Liver (tissue), 9 donors: ENCODE results near the gene MRPL54. TPM values are rescaled to one million over a fixed set of nuclear protein-coding genes. Genes with fewer than 3 reads are reported as not detected.
A peak's percentile ranks its signal among the peaks of the same experiment; 100 is the strongest.

Experiments
- DNase-seq: peaks from one replicate; pipeline ENCODE4 v3.0.0-alpha.2; 2017; ENCODE audit warnings: low spot score
- H3K27ac ChIP-seq, 2 donors: one replicate each; pipeline ENCODE4 v1.7.0; 2013; ENCODE audit warnings: inconsistent platforms in 2 of 2, low read length in 2 of 2, control low read depth in 1 of 2, low read depth in 1 of 2, mild to moderate bottlenecking in 1 of 2
- H3K27me3 ChIP-seq, 4 donors: one replicate each; pipeline versions ENCODE4 v1.6.1 to v1.7.0; 2013; ENCODE audit warnings: low read length in 3 of 4, inconsistent platforms in 1 of 4, mild to moderate bottlenecking in 1 of 4, moderate library complexity in 1 of 4; ENCODE audit not compliant: control insufficient read depth in 4 of 4, insufficient read depth in 4 of 4
- H3K36me3 ChIP-seq, 4 donors: one replicate each; pipeline versions ENCODE4 v1.6.1 to v1.7.0; 2013; ENCODE audit warnings: low read length in 3 of 4, mild to moderate bottlenecking in 3 of 4, low read depth in 1 of 4, moderate library complexity in 1 of 4; ENCODE audit not compliant: control insufficient read depth in 4 of 4, insufficient read depth in 3 of 4
- H3K4me1 ChIP-seq, 4 donors: one replicate each; pipeline versions ENCODE4 v1.6.1 to v1.7.0; 2013; ENCODE audit warnings: low read length in 3 of 4, mild to moderate bottlenecking in 3 of 4, moderate library complexity in 1 of 4; ENCODE audit not compliant: control insufficient read depth in 4 of 4, insufficient read depth in 4 of 4
- H3K4me3 ChIP-seq, 3 donors: one replicate each; pipeline versions ENCODE4 v1.6.1 to v1.7.0; 2013; ENCODE audit warnings: low read length in 3 of 3, control low read depth in 1 of 3, low read depth in 1 of 3, mild to moderate bottlenecking in 1 of 3
- H3K9ac ChIP-seq, 2 donors: one replicate each; pipeline ENCODE4 v1.7.0; 2013; ENCODE audit warnings: low read length in 2 of 2, mild to moderate bottlenecking in 2 of 2, moderate library complexity in 2 of 2, control low read depth in 1 of 2, low read depth in 1 of 2
- H3K9me3 ChIP-seq, 4 donors: one replicate each; pipeline versions ENCODE4 v1.6.1 to v1.7.0; 2013; ENCODE audit warnings: low read length in 3 of 4; ENCODE audit not compliant: control insufficient read depth in 4 of 4
- EGR1 ChIP-seq, 2 donors: IDR thresholded peaks; 2 replicates each; pipeline ENCODE4 v1.6.1; 2016 to 2018; ENCODE audit warnings: antibody characterized with exemption in 2 of 2, low read depth in 2 of 2
- FOXA2 ChIP-seq: IDR thresholded peaks from 2 replicates; pipeline ENCODE4 v1.6.1; 2016; ENCODE audit warnings: antibody characterized with exemption
- GABPA ChIP-seq, 2 donors: IDR thresholded peaks in 1 of 2; conservative IDR thresholded peaks in 1 of 2; 2 replicates each; pipeline ENCODE4 v1.6.1; 2016; ENCODE audit warnings: antibody characterized with exemption in 2 of 2, mild to moderate bottlenecking in 1 of 2, moderate library complexity in 1 of 2
- HNF4A ChIP-seq, 2 donors: conservative IDR thresholded peaks; 2 replicates each; pipeline ENCODE4 v1.6.1; 2016; ENCODE audit warnings: antibody characterized with exemption in 2 of 2, mild to moderate bottlenecking in 2 of 2
- HNF4G ChIP-seq: IDR thresholded peaks from 2 replicates; pipeline ENCODE4 v1.6.1; 2016; ENCODE audit warnings: antibody characterized with exemption
- JUND ChIP-seq, 2 donors: IDR thresholded peaks; 2 replicates each; pipeline ENCODE4 v1.6.1; 2016; ENCODE audit warnings: antibody characterized with exemption in 2 of 2
- NR2F2 ChIP-seq: IDR thresholded peaks from 2 replicates; pipeline ENCODE4 v1.6.1; 2016; ENCODE audit warnings: antibody characterized with exemption
- RAD21 ChIP-seq, 2 donors: IDR thresholded peaks; 2 replicates each; pipeline ENCODE4 v1.6.1; 2016; ENCODE audit warnings: antibody characterized with exemption in 2 of 2, mild to moderate bottlenecking in 2 of 2
- RXRA ChIP-seq, 2 donors: IDR thresholded peaks; 2 replicates each; pipeline ENCODE4 v1.6.1; 2017 to 2018; ENCODE audit warnings: antibody characterized with exemption in 2 of 2, mild to moderate bottlenecking in 1 of 2
- SP1 ChIP-seq: IDR thresholded peaks from 2 replicates; pipeline ENCODE4 v1.6.1; 2018; ENCODE audit warnings: antibody characterized with exemption, mild to moderate bottlenecking
- YY1 ChIP-seq: IDR thresholded peaks from 2 replicates; pipeline ENCODE4 v1.6.1; 2016; ENCODE audit warnings: antibody characterized with exemption, mild to moderate bottlenecking
- WGBS: extraction: QIAGEN DNeasy Blood & Tissue Kit; methylation state at CpG from one replicate; pipeline ENCODE4 v1.1.7; 2013; 5-methylcytosine and 5-hydroxymethylcytosine counted together
- polyA plus RNA-seq, 2 donors: library from polyadenylated mRNA; stranded (reverse) in 1 of 2; unstranded in 1 of 2; fragments of 200-250 nt in 1 of 2; fragments of >200 nt in 1 of 2; fragmentation: Nextera tagmentation in 1 of 2; extraction: Ambion mirVana in 1 of 2; gene quantifications; one replicate each; pipeline versions ENCODE4 v1.2.1 to v1.2.3, GENCODE V29; 2013 to 2015
- total RNA-seq, 2 donors: library from RNA; depleted of rRNA; stranded (reverse); fragments of >200 nt; gene quantifications; one replicate each; pipeline ENCODE4 v1.2.3, GENCODE V29; 2014
- TF ChIP-seq, protein P1 (sequence below): IDR thresholded peaks from 2 replicates; pipeline ENCODE4 v1.6.1; 2016; ENCODE audit warnings: antibody characterized with exemption
- TF ChIP-seq, protein P2 (sequence below): IDR thresholded peaks from 2 replicates; pipeline ENCODE4 v1.6.1; 2016; ENCODE audit warnings: antibody characterized with exemption
- TF ChIP-seq, protein P3 (sequence below): fragments of 150-350 bp; IDR thresholded peaks from 2 replicates; pipeline ENCODE4 v1.5.1; 2017; ENCODE audit warnings: improper control_type of control experiment, low read depth, low read length; ENCODE audit not compliant: missing input control
- TF ChIP-seq, protein P4 (sequence below): IDR thresholded peaks from 2 replicates; pipeline ENCODE4 v1.6.1; 2016; ENCODE audit warnings: antibody characterized with exemption
- donor health status: healthy.
- donor health status: healthy.
- donor health status: healthy.
- donor health status: healthy.
- donor health status: healthy.

Gene MRPL54
- total and polyA plus RNA-seq, 4 donors: 25.1 to 109 (median 42.9) TPM

DNA sequence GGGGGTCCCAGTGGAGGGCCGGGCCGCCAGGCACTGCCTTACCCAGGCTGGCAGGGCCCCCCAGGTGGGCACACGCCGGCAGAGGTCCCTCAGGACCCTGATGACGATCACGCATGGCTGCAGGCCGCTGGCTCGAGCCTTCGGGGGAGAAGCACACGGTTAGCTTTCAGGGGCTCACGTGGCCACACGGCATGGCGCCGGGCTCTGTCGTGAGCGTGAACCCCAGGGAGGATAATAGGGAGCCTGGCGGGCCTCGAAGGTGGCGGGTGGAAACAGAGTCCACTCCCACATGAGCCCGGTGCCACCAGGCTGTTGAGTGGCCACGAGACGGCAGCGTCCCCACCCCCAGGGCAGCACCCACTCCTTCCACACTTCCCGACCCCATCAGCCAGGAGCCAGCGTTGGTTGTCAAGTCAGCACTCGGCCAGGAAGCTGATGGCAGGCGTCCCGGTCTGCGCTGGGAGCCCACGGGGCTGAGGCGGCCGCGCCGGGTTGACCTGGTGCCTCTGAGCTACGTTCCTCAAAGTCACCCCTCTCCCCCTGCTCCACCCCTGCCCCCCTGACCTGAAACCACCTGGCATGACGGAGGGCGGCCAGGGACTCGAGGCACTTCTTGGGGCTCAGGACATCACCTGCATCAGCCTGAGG, 48.4 kb downstream of the MRPL54 start:
- WGBS: 76% methylated on average over 38 of the region's 38 CpGs
- Histone ChIP-seq H3K4me1 (peaks cover 0 to 10% (median 5%) of the 10 kb centered on the region in 4 donors), H3K27ac (peak overlapping the region; percentile 10 to 20), H3K27me3 (no peaks in the 10 kb centered on the region), H3K4me3 (no peak overlapping the region), H3K9me3 (no peaks in the 10 kb centered on the region), H3K36me3 (no peaks in the 10 kb centered on the region), H3K9ac (no peak overlapping the region)
- no peak for DNase-seq
- no peak for TF ChIP-seq GABPA (IDR thresholded peaks at IDR 0.05 in 1 of 2, conservative IDR thresholded peaks at IDR 0.05 in 1 of 2)
- TF ChIP-seq HNF4G: no peak
- TF ChIP-seq RXRA (IDR thresholded peaks at IDR 0.05): no peak
- TF ChIP-seq JUND (IDR thresholded peaks at IDR 0.05): no peak
- TF ChIP-seq NR2F2: no peak
- TF ChIP-seq FOXA2: no peak
- TF ChIP-seq, protein P1, sequence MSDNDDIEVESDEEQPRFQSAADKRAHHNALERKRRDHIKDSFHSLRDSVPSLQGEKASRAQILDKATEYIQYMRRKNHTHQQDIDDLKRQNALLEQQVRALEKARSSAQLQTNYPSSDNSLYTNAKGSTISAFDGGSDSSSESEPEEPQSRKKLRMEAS: no peak
- no peak for TF ChIP-seq RAD21 (IDR thresholded peaks at IDR 0.05)
- TF ChIP-seq HNF4A (conservative IDR thresholded peaks at IDR 0.05): no peak
- no peak for TF ChIP-seq EGR1 (IDR thresholded peaks at IDR 0.05; ENCODE audit: low read depth in 2 of 2)
- no peak for TF ChIP-seq SP1
- TF ChIP-seq, protein P2, sequence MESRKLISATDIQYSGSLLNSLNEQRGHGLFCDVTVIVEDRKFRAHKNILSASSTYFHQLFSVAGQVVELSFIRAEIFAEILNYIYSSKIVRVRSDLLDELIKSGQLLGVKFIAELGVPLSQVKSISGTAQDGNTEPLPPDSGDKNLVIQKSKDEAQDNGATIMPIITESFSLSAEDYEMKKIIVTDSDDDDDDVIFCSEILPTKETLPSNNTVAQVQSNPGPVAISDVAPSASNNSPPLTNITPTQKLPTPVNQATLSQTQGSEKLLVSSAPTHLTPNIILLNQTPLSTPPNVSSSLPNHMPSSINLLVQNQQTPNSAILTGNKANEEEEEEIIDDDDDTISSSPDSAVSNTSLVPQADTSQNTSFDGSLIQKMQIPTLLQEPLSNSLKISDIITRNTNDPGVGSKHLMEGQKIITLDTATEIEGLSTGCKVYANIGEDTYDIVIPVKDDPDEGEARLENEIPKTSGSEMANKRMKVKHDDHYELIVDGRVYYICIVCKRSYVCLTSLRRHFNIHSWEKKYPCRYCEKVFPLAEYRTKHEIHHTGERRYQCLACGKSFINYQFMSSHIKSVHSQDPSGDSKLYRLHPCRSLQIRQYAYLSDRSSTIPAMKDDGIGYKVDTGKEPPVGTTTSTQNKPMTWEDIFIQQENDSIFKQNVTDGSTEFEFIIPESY: no peak
- no peak for TF ChIP-seq YY1
- TF ChIP-seq, protein P3, sequence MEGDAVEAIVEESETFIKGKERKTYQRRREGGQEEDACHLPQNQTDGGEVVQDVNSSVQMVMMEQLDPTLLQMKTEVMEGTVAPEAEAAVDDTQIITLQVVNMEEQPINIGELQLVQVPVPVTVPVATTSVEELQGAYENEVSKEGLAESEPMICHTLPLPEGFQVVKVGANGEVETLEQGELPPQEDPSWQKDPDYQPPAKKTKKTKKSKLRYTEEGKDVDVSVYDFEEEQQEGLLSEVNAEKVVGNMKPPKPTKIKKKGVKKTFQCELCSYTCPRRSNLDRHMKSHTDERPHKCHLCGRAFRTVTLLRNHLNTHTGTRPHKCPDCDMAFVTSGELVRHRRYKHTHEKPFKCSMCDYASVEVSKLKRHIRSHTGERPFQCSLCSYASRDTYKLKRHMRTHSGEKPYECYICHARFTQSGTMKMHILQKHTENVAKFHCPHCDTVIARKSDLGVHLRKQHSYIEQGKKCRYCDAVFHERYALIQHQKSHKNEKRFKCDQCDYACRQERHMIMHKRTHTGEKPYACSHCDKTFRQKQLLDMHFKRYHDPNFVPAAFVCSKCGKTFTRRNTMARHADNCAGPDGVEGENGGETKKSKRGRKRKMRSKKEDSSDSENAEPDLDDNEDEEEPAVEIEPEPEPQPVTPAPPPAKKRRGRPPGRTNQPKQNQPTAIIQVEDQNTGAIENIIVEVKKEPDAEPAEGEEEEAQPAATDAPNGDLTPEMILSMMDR: no peak
- TF ChIP-seq, protein P4, sequence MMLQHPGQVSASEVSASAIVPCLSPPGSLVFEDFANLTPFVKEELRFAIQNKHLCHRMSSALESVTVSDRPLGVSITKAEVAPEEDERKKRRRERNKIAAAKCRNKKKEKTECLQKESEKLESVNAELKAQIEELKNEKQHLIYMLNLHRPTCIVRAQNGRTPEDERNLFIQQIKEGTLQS: no peak

DNA sequence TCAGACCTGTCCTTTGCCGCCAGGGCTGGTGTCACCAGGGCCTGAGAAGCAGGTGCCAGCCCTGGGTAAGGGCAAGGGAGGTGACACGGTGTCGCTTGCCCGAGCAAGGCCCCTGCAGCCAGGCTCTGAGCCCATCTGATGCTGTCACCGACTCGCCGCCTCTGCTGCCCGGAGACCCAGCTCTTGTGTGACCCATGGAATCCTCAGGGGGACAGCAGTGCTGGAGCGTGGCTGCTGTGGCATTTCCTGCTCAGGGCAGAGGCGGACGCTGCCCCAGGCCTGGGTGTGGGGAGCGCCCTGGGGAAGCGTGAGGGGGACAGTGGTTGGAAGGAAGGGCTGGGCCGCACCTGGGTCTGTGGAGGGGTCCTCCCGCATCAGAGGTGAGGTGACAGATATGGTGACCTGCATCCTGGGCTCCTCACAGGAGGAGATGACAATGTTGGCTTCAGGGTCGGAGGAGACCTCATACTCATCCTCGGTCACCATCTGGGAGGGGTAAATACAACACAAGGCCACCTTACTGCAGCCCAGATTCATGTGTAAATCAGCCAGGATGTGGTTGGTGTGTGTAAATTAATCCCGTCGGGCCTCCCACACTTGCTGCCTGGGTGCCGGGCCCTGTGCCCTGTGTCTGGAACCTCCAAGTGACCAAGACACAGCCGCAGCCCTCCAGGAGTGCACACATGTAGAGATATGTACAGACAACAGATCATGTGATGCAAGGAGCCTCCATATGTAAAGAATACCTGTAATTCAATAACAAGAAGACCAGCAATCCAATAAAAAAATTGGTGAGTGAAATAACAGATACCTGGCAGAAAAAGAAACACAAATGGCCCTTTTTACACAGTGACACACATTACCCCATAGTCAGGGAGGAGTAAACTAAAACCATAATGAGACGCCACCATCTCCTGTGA, 51.3 kb downstream of the MRPL54 start:
- Histone ChIP-seq H3K4me1 (peaks cover 0 to 9% (median 2%) of the 10 kb centered on the region in 4 donors), H3K36me3 (no peaks in the 10 kb centered on the region), H3K9ac (no peak overlapping the region), H3K27me3 (no peaks in the 10 kb centered on the region), H3K27ac (peak overlapping the region; percentile 2 to 51), H3K4me3 (no peak overlapping the region), H3K9me3 (no peaks in the 10 kb centered on the region)
- WGBS: 77% methylated on average over 22 of the region's 22 CpGs
- TF ChIP-seq, protein P2: no peak
- TF ChIP-seq JUND (IDR thresholded peaks at IDR 0.05) (no peak), RAD21 (IDR thresholded peaks at IDR 0.05) (no peak)
- no peak for DNase-seq
